ENCODE data around the gene SPTLC3. TPM values are rescaled to one million over a fixed set of nuclear protein-coding genes. Genes with fewer than 3 reads are reported as not detected.

Gene SPTLC3
- polyA plus RNA-seq, 1 of the 3 experiments (the other 2 are of a cell fraction) = 0.02 TPM

DNA sequence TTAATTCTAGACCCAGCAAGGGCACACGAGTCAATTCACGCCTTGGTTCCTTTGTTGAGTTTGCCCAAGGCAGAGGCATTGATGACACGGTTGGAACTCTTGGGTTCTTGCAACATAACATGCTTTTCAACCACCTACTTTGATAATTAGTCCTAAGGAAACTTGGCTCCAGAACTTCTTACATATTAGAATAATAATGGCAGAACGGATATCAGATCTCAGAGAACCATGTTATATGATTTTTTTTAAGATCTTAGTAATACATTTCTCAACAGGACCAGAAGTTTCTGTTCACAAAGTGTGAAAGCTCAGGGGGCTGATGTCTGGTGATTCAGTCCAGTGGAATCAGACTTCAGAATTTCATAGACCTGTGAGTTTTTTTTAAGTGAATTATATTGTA, 19.2 kb downstream of the SPTLC3 start:
- Histone ChIP-seq H3K9ac (no peak overlapping the region), H3K9me2 (no peaks in the 10 kb centered on the region), H3K27me3 (ENCODE audit: insufficient read depth) (no peaks in the 10 kb centered on the region), H3K79me2 (ENCODE audit: insufficient read depth) (no peaks in the 10 kb centered on the region), H3K4me1 (ENCODE audit: control insufficient read depth in 1 of 2, insufficient read depth in 2 of 2, low read depth in 1 of 2, low read length in 1 of 2) (no peaks in the 10 kb centered on the region), H2AFZ (ENCODE audit: low read depth) (no peak overlapping the region), H3K4me3 (ENCODE audit: low read depth in 2 of 2, low read length in 1 of 2) (no peak overlapping the region), H4K20me1 (ENCODE audit: insufficient read depth) (no peaks in the 10 kb centered on the region), H3K27ac (ENCODE audit: low read depth in 2 of 2, low read length in 1 of 2) (no peak overlapping the region), H3K9me3 (0 out of 2 replicates have a peak, but pooled peaks cover 3% of the 10 kb centered on the region), H3K36me3 (replicated peaks in 1 of 2; ENCODE audit: control insufficient read depth in 1 of 2, insufficient read depth in 2 of 2, low read length in 1 of 2) (no peaks in the 10 kb centered on the region), H3F3A (replicated peaks; ENCODE audit: insufficient read depth) (no peaks in the 10 kb centered on the region), H3K4me2 (no peak overlapping the region)
- 12% methylated on average over 4 of the region's 4 CpGs for WGBS (ENCODE audit: low lambda C conversion rate)
- DNase-seq = no peak
- POLR2A ChIA-PET = no interaction called here
- TF ChIP-seq USF1 (IDR thresholded peaks at IDR 0.05; ENCODE audit: borderline replicate concordance, low read depth) (no peak), RAD21 (IDR thresholded peaks at IDR 0.05; ENCODE audit: low read length) (no peak), GATA2 (CRISPR knock-in tag; IDR thresholded peaks at IDR 0.05) (no peak), GABPA (IDR thresholded peaks at IDR 0.05; ENCODE audit: low read depth) (no peak), EP300 (IDR thresholded peaks at IDR 0.05; ENCODE audit: borderline replicate concordance in 1 of 2, low read depth in 1 of 2, low read length in 1 of 2) (no peak), FOSL2 (IDR thresholded peaks at IDR 0.05; ENCODE audit: borderline replicate concordance, low read depth) (no peak), JUND (IDR thresholded peaks at IDR 0.05) (no peak), NRF1 (IDR thresholded peaks at IDR 0.05; ENCODE audit: low read depth, low read length) (no peak), TAF1 (IDR thresholded peaks at IDR 0.05; ENCODE audit: borderline replicate concordance, low read depth, low read length) (no peak)
- TF ChIP-seq, protein P1, sequence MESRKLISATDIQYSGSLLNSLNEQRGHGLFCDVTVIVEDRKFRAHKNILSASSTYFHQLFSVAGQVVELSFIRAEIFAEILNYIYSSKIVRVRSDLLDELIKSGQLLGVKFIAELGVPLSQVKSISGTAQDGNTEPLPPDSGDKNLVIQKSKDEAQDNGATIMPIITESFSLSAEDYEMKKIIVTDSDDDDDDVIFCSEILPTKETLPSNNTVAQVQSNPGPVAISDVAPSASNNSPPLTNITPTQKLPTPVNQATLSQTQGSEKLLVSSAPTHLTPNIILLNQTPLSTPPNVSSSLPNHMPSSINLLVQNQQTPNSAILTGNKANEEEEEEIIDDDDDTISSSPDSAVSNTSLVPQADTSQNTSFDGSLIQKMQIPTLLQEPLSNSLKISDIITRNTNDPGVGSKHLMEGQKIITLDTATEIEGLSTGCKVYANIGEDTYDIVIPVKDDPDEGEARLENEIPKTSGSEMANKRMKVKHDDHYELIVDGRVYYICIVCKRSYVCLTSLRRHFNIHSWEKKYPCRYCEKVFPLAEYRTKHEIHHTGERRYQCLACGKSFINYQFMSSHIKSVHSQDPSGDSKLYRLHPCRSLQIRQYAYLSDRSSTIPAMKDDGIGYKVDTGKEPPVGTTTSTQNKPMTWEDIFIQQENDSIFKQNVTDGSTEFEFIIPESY (IDR thresholded peaks at IDR 0.05; ENCODE audit: borderline replicate concordance, low read depth) = no peak
- TF ChIP-seq, protein P2, sequence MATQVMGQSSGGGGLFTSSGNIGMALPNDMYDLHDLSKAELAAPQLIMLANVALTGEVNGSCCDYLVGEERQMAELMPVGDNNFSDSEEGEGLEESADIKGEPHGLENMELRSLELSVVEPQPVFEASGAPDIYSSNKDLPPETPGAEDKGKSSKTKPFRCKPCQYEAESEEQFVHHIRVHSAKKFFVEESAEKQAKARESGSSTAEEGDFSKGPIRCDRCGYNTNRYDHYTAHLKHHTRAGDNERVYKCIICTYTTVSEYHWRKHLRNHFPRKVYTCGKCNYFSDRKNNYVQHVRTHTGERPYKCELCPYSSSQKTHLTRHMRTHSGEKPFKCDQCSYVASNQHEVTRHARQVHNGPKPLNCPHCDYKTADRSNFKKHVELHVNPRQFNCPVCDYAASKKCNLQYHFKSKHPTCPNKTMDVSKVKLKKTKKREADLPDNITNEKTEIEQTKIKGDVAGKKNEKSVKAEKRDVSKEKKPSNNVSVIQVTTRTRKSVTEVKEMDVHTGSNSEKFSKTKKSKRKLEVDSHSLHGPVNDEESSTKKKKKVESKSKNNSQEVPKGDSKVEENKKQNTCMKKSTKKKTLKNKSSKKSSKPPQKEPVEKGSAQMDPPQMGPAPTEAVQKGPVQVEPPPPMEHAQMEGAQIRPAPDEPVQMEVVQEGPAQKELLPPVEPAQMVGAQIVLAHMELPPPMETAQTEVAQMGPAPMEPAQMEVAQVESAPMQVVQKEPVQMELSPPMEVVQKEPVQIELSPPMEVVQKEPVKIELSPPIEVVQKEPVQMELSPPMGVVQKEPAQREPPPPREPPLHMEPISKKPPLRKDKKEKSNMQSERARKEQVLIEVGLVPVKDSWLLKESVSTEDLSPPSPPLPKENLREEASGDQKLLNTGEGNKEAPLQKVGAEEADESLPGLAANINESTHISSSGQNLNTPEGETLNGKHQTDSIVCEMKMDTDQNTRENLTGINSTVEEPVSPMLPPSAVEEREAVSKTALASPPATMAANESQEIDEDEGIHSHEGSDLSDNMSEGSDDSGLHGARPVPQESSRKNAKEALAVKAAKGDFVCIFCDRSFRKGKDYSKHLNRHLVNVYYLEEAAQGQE (IDR thresholded peaks at IDR 0.05; ENCODE audit: low read depth, low read length) = no peak
- CTCF ChIA-PET = no interaction called here

GRCh38 chr20:13028673-13029072, 19.9 kb downstream of the SPTLC3 start:
- no peak overlapping the region for H2AFZ ChIP-seq (ENCODE audit: low read depth)
- H3K36me3 ChIP-seq (replicated peaks in 1 of 2; ENCODE audit: control insufficient read depth in 1 of 2, insufficient read depth in 2 of 2, low read length in 1 of 2) = no peaks in the 10 kb centered on the region
- no peak overlapping the region for H3K4me2 ChIP-seq
- no peaks in the 10 kb centered on the region for H3K4me1 ChIP-seq (ENCODE audit: control insufficient read depth in 1 of 2, insufficient read depth in 2 of 2, low read depth in 1 of 2, low read length in 1 of 2)
- H4K20me1 ChIP-seq (ENCODE audit: insufficient read depth) = no peaks in the 10 kb centered on the region
- H3K27me3 ChIP-seq (ENCODE audit: insufficient read depth) = no peaks in the 10 kb centered on the region
- 0 out of 2 replicates have a peak, but pooled peaks cover 3% of the 10 kb centered on the region for H3K9me3 ChIP-seq
- ChIA-PET POLR2A (no interaction called here), CTCF (no interaction called here)
- H3K9ac ChIP-seq = no peak overlapping the region
- no peak for DNase-seq
- no peaks in the 10 kb centered on the region for H3K9me2 ChIP-seq
- H3K79me2 ChIP-seq (ENCODE audit: insufficient read depth) = no peaks in the 10 kb centered on the region
- no peak overlapping the region for H3K4me3 ChIP-seq (ENCODE audit: low read depth in 2 of 2, low read length in 1 of 2)
- 28% methylated on average over 3 of the region's 3 CpGs for WGBS (ENCODE audit: low lambda C conversion rate)
- H3F3A ChIP-seq (replicated peaks; ENCODE audit: insufficient read depth) = no peaks in the 10 kb centered on the region
- H3K27ac ChIP-seq (ENCODE audit: low read depth in 2 of 2, low read length in 1 of 2) = no peak overlapping the region
- no peak for TF ChIP-seq USF1 (IDR thresholded peaks at IDR 0.05; ENCODE audit: borderline replicate concordance, low read depth)
- TF ChIP-seq, protein P1 (IDR thresholded peaks at IDR 0.05; ENCODE audit: borderline replicate concordance, low read depth) = no peak
- no peak for TF ChIP-seq GATA2 (CRISPR knock-in tag; IDR thresholded peaks at IDR 0.05)
- no peak for TF ChIP-seq NRF1 (IDR thresholded peaks at IDR 0.05; ENCODE audit: low read depth, low read length)
- TF ChIP-seq CHD2 (IDR thresholded peaks at IDR 0.05; ENCODE audit: low read length, partially characterized antibody) = no peak
- no peak for TF ChIP-seq YY1 (IDR thresholded peaks at IDR 0.05; ENCODE audit: low read depth)
- TF ChIP-seq SIN3A (IDR thresholded peaks at IDR 0.05; ENCODE audit: borderline replicate concordance, low read depth, low read length) = no peak
- TF ChIP-seq, protein P3, sequence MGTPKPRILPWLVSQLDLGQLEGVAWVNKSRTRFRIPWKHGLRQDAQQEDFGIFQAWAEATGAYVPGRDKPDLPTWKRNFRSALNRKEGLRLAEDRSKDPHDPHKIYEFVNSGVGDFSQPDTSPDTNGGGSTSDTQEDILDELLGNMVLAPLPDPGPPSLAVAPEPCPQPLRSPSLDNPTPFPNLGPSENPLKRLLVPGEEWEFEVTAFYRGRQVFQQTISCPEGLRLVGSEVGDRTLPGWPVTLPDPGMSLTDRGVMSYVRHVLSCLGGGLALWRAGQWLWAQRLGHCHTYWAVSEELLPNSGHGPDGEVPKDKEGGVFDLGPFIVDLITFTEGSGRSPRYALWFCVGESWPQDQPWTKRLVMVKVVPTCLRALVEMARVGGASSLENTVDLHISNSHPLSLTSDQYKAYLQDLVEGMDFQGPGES (IDR thresholded peaks at IDR 0.05; ENCODE audit: low read depth, low read length) = no peak
- TF ChIP-seq, protein P4, sequence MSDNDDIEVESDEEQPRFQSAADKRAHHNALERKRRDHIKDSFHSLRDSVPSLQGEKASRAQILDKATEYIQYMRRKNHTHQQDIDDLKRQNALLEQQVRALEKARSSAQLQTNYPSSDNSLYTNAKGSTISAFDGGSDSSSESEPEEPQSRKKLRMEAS (IDR thresholded peaks at IDR 0.05; ENCODE audit: low read depth) = no peak

Data from SK-N-SH (cell line).